Measurements from ENCODE around the gene SLC25A31.

The SLC25A31 gene

DNA sequence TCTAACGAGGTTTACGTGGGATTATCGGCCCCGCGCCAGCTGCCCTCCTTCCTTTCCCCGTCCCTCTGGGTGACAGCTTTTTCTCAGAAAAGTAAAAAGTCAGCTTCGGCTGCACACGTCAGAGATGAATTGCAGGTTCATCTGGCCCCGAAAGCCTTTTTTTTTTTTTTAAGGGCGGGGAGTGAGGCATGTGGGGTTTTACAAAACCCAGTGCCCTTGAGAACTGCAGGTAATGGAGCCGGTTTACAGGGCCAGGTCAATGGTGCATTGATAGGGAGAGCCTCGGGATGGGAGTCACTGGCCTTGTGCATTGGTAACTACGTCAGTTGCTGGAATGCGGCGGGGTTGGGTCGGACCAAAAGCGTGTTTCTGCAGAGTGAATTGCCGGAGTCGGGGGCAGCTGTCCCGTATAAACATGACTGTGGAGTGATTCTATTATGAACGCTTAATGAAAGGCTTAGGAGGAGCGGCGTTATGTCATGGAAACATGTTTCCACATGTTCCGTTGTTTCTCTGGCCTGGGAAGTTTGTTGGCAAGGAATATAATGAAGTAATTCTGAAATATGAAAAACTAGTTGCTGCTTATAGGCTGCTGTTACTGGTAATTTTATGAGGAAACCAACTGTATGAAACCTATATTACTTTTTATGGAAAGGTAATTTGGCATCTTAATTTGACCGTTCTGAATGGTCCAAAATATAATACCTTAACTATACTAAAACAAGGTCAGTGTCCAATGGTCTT, 53.0 kb downstream of the SLC25A31 start:
- no peak for DNase-seq (ENCODE audit: insufficient read length, low spot score)
- no peak for FAIRE-seq
- TF ChIP-seq, protein P1, sequence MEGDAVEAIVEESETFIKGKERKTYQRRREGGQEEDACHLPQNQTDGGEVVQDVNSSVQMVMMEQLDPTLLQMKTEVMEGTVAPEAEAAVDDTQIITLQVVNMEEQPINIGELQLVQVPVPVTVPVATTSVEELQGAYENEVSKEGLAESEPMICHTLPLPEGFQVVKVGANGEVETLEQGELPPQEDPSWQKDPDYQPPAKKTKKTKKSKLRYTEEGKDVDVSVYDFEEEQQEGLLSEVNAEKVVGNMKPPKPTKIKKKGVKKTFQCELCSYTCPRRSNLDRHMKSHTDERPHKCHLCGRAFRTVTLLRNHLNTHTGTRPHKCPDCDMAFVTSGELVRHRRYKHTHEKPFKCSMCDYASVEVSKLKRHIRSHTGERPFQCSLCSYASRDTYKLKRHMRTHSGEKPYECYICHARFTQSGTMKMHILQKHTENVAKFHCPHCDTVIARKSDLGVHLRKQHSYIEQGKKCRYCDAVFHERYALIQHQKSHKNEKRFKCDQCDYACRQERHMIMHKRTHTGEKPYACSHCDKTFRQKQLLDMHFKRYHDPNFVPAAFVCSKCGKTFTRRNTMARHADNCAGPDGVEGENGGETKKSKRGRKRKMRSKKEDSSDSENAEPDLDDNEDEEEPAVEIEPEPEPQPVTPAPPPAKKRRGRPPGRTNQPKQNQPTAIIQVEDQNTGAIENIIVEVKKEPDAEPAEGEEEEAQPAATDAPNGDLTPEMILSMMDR (IDR thresholded peaks at IDR 0.05; ENCODE audit: insufficient read depth, missing control alignments) = no peak

DNA sequence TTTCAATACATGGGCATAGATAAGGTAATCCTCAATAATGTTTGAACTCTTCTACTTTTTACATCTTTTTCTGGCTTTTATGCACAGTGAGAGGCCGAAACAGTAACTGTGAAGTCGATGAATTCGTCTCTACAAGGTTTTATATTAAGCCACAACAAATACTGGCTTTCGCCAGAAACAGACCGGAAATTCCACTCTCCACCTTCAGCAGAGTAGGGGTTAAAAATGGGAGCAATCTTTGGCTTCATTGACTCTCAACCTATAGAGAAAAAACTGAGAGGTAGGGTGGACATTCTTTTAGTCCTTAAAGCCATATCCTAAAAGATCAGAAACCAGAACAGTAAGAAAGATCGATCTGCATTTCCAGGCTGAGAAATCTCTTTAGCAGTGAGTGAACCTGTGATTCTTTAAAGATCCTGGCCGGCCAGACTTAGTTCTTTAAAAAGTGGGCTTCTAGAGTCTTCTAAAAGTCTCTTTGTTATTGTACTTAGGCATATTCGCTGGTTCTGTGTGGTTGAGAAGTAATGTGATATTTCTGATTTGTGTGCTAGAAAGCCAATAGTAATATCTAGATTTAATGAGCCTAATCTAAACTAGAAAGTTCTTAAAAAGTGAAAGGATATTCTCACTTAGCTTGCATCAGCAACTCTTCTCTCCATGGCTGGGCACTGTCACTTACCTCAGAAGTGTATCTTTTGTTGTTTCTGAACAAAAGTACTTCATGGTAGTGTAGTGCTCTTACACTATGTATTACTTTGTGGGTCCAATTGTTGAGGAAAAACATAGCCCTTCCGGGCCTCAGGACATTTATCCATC, 54.0 kb downstream of the SLC25A31 start:
- FAIRE-seq = peak; percentile 35
- no peak for DNase-seq (ENCODE audit: insufficient read length, low spot score)
- TF ChIP-seq, protein P1 (IDR thresholded peaks at IDR 0.05; ENCODE audit: insufficient read depth, missing control alignments) = no peak

DNA sequence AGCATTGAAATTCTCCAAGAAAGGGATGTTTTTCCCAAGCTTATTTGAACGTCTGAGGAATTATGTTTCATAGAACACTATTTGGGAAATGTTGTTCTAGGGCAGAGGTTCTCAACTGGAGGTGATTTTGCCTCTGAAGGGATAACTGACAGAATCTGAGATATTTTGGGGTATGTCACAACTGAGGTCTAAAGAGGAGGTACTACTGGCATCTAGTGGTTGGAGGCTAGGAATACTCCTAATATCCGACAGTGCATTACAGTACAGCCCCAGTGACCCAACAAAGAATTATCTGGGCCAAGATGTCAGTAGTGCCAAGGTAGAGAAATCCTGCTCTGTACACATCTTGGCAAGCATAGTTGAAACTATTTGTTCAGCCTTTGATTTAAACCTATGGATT, 58.3 kb downstream of the SLC25A31 start:
- FAIRE-seq = peak; percentile 48
- no peak for DNase-seq (ENCODE audit: insufficient read length, low spot score)
- TF ChIP-seq, protein P1 (IDR thresholded peaks at IDR 0.05; ENCODE audit: insufficient read depth, missing control alignments) = no peak

DNA sequence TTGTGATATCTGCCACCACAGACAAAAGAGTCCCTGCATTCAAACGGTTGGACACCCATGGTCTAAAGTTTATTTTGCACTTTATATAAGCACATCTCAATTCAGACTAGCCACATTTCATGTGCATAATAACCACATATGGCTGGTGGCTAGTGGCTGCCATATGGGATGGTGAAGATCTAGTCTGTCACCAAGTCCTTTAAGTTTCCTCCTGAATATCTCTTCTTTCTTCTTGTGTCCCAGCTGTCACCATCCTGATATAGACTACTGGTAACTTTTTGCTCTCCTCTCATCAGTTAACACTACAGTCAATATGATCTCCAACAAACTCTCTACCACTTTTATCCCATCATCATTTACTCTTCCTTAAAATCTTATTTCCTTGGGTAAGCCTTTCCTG, 61.2 kb downstream of the SLC25A31 start:
- FAIRE-seq = no peak

DNA sequence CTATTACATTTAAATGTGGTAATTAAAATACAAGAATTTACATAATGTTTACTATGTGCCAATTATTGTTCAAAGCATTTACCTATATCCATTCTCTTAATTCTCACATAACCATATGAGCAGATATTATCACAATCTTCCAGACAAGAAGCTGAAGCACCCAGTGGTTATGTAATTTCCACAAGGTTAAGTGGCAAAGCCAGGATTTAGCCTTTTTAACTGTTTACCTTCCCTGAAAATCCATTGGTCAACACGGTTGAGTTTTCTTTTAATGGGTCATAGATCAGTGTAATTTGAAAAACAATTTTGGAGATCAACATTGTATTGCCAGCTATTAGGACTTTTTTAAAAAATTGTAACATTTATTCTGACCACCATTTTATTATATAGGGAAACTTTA, 63.3 kb downstream of the SLC25A31 start:
- TF ChIP-seq, protein P1 (IDR thresholded peaks at IDR 0.05; ENCODE audit: insufficient read depth, missing control alignments) = no peak
- FAIRE-seq = no peak
- DNase-seq (ENCODE audit: insufficient read length, low spot score) = no peak

More for the DNA sequence above, 61.2 kb downstream of the SLC25A31 start:
- TF ChIP-seq, protein P1 (IDR thresholded peaks at IDR 0.05; ENCODE audit: insufficient read depth, missing control alignments) = no peak
- DNase-seq (ENCODE audit: insufficient read length, low spot score) = no peak

DNA sequence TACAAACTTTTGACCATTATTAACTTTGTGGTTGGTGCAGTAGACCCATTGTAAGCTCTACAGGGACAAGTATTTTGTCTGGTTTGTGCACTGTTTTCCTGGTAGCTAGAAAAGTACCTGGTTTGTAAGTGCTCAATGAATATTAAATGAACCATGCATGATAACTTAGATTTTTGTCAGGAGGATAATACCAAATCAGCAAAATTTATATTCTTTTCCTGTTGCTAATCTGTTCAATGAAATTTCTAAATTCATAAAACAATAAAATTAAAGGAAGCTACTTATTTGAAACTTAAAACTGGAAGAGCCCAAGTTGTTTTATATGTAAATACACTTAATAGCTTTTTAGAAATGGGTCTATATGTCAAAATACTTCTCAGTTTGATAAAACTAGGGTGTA, 69.5 kb downstream of the SLC25A31 start:
- TF ChIP-seq, protein P1 (IDR thresholded peaks at IDR 0.05; ENCODE audit: insufficient read depth, missing control alignments) = no peak
- FAIRE-seq (no peak), DNase-seq (ENCODE audit: insufficient read length, low spot score) (no peak)

All from D721Med (cell line).